ENCODE measurements around the gene NCAPD2. TPM values are rescaled to one million over a fixed set of nuclear protein-coding genes. Genes with fewer than 3 reads are reported as not detected.

Gene NCAPD2
- total RNA-seq, 2 experiments from 2014 or later = 153 to 156 TPM

DNA sequence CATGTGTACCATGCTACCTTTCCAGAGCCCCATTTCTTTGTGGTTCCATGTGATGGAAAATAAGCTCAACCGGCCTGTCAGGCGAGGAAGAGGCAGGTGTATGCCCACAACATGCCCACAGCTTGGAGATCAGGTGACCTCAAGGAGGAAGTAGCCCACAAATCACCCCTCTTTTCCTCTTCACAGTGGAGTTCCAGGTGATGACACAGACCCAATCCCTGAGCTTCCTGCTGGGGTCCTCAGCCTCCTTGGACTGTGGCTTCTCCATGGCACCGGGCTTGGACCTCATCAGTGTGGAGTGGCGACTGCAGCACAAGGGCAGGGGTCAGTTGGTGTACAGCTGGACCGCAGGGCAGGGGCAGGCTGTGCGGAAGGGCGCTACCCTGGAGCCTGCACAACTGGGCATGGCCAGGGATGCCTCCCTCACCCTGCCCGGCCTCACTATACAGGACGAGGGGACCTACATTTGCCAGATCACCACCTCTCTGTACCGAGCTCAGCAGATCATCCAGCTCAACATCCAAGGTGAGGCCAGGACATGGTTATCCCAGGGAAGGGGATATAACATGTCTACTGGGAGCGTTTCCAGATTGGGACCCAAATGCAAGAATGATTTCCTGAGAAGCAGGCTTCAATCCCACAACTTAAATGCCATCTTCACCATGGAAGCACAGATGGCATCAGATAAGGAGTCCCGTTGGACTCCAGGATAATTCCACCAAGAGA, 36.5 kb upstream of the NCAPD2 start:
- no peaks in the 10 kb centered on the region for H3K9me3 Mint-ChIP-seq
- peaks cover 86% of the 10 kb centered on the region for H3K36me3 Mint-ChIP-seq (ENCODE audit: low read depth)
- no peaks in the 10 kb centered on the region for H3K27me3 Mint-ChIP-seq
- peaks cover 77% of the 10 kb centered on the region for H3K4me1 Mint-ChIP-seq
- CTCF ChIA-PET = interaction anchor here (1.1 kb wide), 1 partner anchor 34 kb away, joined by 3 read pairs; no protein-coding TSS in a partner anchor
- DNase-seq = no peak
- no peak overlapping the region for H3K4me3 Mint-ChIP-seq
- POLR2A ChIA-PET = interaction anchor here (0.6 to 21.3 kb wide), 9 partner anchors 8 to 134 kb away, joined by 3 to 298 read pairs (median 4); partner anchors contain the start of genes GAPDH and VAMP1
- no peak overlapping the region for H3K27ac Mint-ChIP-seq

DNA sequence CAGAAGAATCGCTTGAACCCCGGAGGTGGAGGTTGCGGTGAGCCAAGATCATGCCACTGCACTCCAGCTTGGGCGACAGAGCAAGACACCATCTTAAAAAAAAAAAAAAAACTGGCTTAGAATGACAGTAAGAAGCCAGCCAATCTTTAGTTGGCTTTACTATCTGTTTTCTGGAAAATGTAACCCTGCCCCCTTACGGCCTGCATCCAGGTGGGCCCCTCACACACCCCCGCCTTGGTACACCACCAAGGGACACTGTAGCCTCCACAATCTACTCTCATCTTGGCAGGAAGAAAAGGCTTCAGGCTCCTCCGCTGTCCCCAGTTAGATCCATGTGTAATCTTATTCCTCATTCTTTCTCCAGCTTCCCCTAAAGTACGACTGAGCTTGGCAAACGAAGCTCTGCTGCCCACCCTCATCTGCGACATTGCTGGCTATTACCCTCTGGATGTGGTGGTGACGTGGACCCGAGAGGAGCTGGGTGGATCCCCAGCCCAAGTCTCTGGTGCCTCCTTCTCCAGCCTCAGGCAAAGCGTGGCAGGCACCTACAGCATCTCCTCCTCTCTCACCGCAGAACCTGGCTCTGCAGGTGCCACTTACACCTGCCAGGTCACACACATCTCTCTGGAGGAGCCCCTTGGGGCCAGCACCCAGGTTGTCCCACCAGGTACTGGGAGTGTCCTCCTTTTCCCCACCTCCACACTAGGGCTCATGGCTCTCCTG, 35.5 kb upstream of the NCAPD2 start:
- POLR2A ChIA-PET = interaction anchor here (0.5 to 21.3 kb wide), 12 partner anchors 9 to 135 kb away, joined by 3 to 298 read pairs (median 6); partner anchors contain the start of genes CD27, GAPDH, MRPL51 and VAMP1
- H3K4me1 Mint-ChIP-seq = peaks cover 78% of the 10 kb centered on the region

DNA sequence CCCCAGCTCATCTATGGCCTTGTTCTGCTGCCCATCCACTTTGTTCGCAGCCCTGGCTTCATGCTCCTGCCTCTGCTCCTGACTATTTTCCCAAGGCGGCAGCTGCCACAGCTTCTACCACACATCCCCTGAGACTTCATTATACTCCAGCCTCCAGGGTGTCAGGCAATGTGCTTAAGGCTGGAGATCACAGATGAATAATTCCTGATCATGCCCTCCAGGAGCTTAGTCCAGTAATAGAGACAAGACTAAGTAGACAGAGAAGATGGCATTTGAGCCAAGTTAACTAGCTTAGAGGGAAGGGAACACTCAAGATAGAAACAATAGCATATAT, 34.9 kb upstream of the NCAPD2 start:
- ChIA-PET POLR2A (interaction anchor here (0.5 to 21.3 kb wide), 11 partner anchors 6 to 123 kb away, joined by 3 to 298 read pairs (median 47); partner anchors contain the start of genes CD27, GAPDH, MRPL51 and TAPBPL), CTCF (interaction anchor here (1.1 kb wide), 1 partner anchor 11 kb away, joined by 4 read pairs; the partner anchor contains the start of gene VAMP1)
- DNase-seq = no peak
- H3K4me3 Mint-ChIP-seq = peak overlapping the region; percentile 9
- no peaks in the 10 kb centered on the region for H3K9me3 Mint-ChIP-seq
- H3K27me3 Mint-ChIP-seq = no peaks in the 10 kb centered on the region
- H3K27ac Mint-ChIP-seq = peak overlapping the region; percentile 56
- H3K36me3 Mint-ChIP-seq (ENCODE audit: low read depth) = peaks cover 85% of the 10 kb centered on the region
- H3K4me1 Mint-ChIP-seq = peaks cover 78% of the 10 kb centered on the region

More for the DNA sequence above, 35.5 kb upstream of the NCAPD2 start:
- CTCF ChIA-PET = interaction anchor here (1.1 kb wide), 1 partner anchor 12 kb away, joined by 4 read pairs; the partner anchor contains the start of gene VAMP1
- Mint-ChIP-seq H3K27me3 (no peaks in the 10 kb centered on the region), H3K27ac (no peak overlapping the region), H3K4me3 (no peak overlapping the region), H3K36me3 (ENCODE audit: low read depth) (peaks cover 86% of the 10 kb centered on the region), H3K9me3 (no peaks in the 10 kb centered on the region)
- DNase-seq = no peak

DNA sequence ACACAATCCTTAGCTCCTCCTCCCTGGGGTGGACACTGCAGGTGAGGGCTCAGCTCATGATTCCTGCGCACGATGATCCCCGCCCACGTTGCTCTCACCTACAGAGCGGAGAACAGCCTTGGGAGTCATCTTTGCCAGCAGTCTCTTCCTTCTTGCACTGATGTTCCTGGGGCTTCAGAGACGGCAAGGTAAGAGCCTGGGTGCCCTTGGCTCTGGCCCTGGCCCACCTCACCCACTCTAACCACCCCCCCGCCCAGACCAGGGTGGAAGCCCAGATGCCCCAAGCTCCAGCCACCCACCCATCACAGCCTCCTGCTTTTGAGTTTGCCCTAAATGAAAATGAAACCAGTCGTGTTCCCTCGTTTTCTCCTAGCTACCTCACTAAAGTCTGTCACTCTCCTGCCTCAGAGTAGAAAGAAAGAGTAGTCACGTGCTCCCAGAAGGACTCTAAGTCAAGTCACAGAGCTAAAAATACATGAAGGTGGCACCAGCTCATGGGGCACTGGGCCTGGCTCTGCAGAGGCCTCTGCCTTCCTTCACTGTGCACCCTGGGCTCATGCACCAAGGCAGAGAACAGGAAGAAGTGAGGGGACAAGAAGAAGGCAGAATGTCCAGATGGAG, 33.0 kb upstream of the NCAPD2 start:
- CTCF ChIA-PET = interaction anchor here (0.8 to 4.3 kb wide), 14 partner anchors 9 to 135 kb away, joined by 3 to 36 read pairs (median 3); partner anchors contain the start of genes TAPBPL and VAMP1
- POLR2A ChIA-PET = interaction anchor here (1.7 to 21.3 kb wide), 15 partner anchors 8 to 125 kb away, joined by 4 to 298 read pairs (median 21); partner anchors contain the start of genes CD27, GAPDH, MRPL51 and NOP2
- Mint-ChIP-seq H3K36me3 (ENCODE audit: low read depth) (peaks cover 84% of the 10 kb centered on the region), H3K27ac (peak overlapping the region; percentile 98), H3K9me3 (no peaks in the 10 kb centered on the region), H3K4me3 (peak overlapping the region; percentile 74), H3K27me3 (no peaks in the 10 kb centered on the region), H3K4me1 (peaks cover 80% of the 10 kb centered on the region)
- peak; percentile 43 for DNase-seq

DNA sequence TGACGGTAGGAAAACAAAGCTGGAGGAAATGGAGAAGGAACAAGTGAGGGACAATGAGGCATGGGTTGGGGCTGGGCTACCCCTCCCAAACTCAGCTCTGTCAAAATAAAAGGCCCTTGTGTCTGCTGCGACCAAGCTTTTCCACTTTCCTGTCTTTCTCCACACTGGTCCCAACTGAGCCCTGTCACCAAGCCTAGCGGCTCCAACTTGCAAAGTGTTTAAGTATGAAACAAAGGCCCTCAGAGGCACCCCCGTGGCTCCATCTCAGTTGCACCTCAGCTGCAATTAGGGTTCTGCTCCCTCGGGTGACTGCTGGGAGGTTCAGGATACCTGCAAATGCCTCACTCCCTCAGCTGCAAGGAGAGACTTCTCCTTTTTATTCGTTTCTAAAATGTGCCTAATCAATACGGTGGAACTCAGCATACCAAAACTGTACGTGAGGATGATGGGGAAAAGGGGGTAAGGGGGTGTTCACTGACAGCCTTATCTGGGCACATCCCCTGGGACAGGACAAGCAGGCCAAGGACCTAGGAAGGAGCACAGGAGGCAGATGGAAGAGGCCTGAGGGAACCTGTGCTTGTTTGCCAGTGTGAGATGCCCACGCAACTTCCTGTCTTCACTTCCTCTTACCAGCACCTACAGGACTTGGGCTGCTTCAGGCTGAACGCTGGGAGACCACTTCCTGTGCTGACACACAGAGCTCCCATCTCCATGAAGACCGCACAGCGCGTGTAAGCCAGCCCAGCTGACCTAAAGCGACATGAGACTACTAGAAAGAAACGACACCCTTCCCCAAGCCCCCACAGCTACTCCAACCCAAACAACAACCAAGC, 32.3 kb upstream of the NCAPD2 start:
- peak; percentile 91 for DNase-seq
- peak overlapping the region; percentile 98 for H3K27ac Mint-ChIP-seq
- ChIA-PET CTCF (interaction anchor here (0.8 to 4.3 kb wide), 16 partner anchors 8 to 135 kb away, joined by 3 to 36 read pairs (median 4); partner anchors contain the start of genes TAPBPL and VAMP1), POLR2A (interaction anchor here (0.7 to 21.3 kb wide), 17 partner anchors 9 to 411 kb away, joined by 3 to 298 read pairs (median 21); partner anchors contain the start of genes CD27, GAPDH, MRPL51 and NOP2)
- no peaks in the 10 kb centered on the region for H3K27me3 Mint-ChIP-seq
- no peaks in the 10 kb centered on the region for H3K9me3 Mint-ChIP-seq
- H3K4me3 Mint-ChIP-seq = peak overlapping the region; percentile 74
- H3K4me1 Mint-ChIP-seq = peaks cover 84% of the 10 kb centered on the region
- peaks cover 87% of the 10 kb centered on the region for H3K36me3 Mint-ChIP-seq (ENCODE audit: low read depth)

DNA sequence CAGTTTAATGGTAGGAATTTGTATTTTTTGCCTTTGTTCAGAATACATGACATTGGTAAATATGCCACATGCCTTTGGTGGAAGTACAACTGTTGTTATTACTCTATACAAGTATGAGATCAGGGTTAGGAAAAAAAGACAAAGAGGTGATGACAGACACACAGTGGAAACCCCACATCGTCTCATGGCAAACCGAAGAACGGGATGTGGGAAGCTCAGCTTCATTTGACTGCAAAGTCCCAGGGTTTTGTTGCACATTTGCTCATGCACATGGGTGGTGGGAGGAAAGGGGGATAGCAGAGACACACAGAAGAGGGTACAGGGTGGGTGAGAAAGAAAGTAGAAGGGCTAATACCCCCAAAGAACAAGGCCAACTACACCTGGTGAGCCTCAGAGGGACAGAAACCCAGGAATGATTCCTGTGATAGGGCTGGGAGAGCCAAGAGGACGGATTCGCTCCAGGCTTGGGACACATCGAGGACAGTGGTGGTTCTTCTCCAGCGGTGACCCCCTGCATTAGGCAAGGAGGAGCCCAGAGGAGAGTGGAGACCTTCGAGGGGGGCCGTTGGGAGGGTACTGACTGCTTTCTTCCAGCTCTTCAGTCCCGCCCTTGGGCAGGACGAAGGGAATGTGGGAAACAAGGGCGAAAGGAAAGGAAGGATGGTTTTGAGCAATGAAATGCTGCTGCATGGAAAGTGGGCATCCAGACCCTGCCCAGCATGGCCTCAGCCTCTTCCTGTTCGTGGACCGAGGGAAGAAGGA, 31.5 kb upstream of the NCAPD2 start:
- Mint-ChIP-seq H3K36me3 (ENCODE audit: low read depth) (peaks cover 88% of the 10 kb centered on the region), H3K27me3 (no peaks in the 10 kb centered on the region), H3K4me1 (peaks cover 85% of the 10 kb centered on the region), H3K9me3 (no peaks in the 10 kb centered on the region), H3K27ac (peak overlapping the region; percentile 98), H3K4me3 (peak overlapping the region; percentile 74)
- DNase-seq = peak; percentile 51
- ChIA-PET POLR2A (interaction anchor here (0.7 to 21.3 kb wide), 19 partner anchors 8 to 410 kb away, joined by 3 to 298 read pairs (median 20); partner anchors contain the start of genes CD27, GAPDH, MRPL51 and NOP2), CTCF (interaction anchor here (0.9 to 4.3 kb wide), 10 partner anchors 8 to 127 kb away, joined by 3 to 36 read pairs (median 4); partner anchors contain the start of genes TAPBPL and VAMP1)

- no peak for DNase-seq
- Mint-ChIP-seq H3K4me1 (peaks cover 93% of the 10 kb centered on the region), H3K27ac (peak overlapping the region; percentile 98), H3K36me3 (ENCODE audit: low read depth) (peaks cover 86% of the 10 kb centered on the region), H3K27me3 (no peaks in the 10 kb centered on the region), H3K9me3 (no peaks in the 10 kb centered on the region), H3K4me3 (peak overlapping the region; percentile 74)
- CTCF ChIA-PET = interaction anchor here (0.8 to 4.3 kb wide), 11 partner anchors 8 to 127 kb away, joined by 3 to 36 read pairs (median 4); partner anchors contain the start of gene TAPBPL
- POLR2A ChIA-PET = interaction anchor here (0.9 to 21.3 kb wide), 12 partner anchors 7 to 127 kb away, joined by 3 to 298 read pairs (median 34); partner anchors contain the start of genes CD27, GAPDH, MRPL51 and TAPBPL
Measured at GRCh38 chr12:6463216-6463615, 30.7 kb upstream of the NCAPD2 start.

- POLR2A ChIA-PET = interaction anchor here (0.9 to 7.9 kb wide), 11 partner anchors 11 to 128 kb away, joined by 3 to 215 read pairs (median 21); partner anchors contain the start of genes CD27, GAPDH, MRPL51 and TAPBPL
- no peaks in the 10 kb centered on the region for H3K9me3 Mint-ChIP-seq
Measured at GRCh38 chr12:6463858-6464257, 30.0 kb upstream of the NCAPD2 start.

GRCh38 chr12:6464531-6464930, 29.4 kb upstream of the NCAPD2 start:
- H3K4me1 Mint-ChIP-seq = peaks cover 93% of the 10 kb centered on the region
- peak overlapping the region; percentile 98 for H3K27ac Mint-ChIP-seq
- H3K9me3 Mint-ChIP-seq = no peaks in the 10 kb centered on the region
- ChIA-PET POLR2A (interaction anchor here (1.1 to 7.9 kb wide), 6 partner anchors 12 to 72 kb away, joined by 3 to 215 read pairs (median 36); partner anchors contain the start of genes CD27, GAPDH, MRPL51 and TAPBPL), CTCF (interaction anchor here (0.6 to 4.3 kb wide), 20 partner anchors 14 to 500 kb away, joined by 3 to 95 read pairs (median 8); partner anchors contain the start of genes GAPDH, MRPL51 and TAPBPL)
- peaks cover 86% of the 10 kb centered on the region for H3K36me3 Mint-ChIP-seq (ENCODE audit: low read depth)
- DNase-seq = no peak
- peak overlapping the region; percentile 36 for H3K4me3 Mint-ChIP-seq
- H3K27me3 Mint-ChIP-seq = no peaks in the 10 kb centered on the region

More at GRCh38 chr12:6463858-6464257, 30.0 kb upstream of the NCAPD2 start:
- Mint-ChIP-seq H3K4me3 (peak overlapping the region; percentile 74), H3K4me1 (peaks cover 93% of the 10 kb centered on the region), H3K27ac (peak overlapping the region; percentile 98), H3K27me3 (no peaks in the 10 kb centered on the region), H3K36me3 (ENCODE audit: low read depth) (peaks cover 86% of the 10 kb centered on the region)
- DNase-seq = no peak
- CTCF ChIA-PET = interaction anchor here (0.8 to 4.3 kb wide), 10 partner anchors 9 to 127 kb away, joined by 3 to 36 read pairs (median 4); partner anchors contain the start of gene TAPBPL

DNA sequence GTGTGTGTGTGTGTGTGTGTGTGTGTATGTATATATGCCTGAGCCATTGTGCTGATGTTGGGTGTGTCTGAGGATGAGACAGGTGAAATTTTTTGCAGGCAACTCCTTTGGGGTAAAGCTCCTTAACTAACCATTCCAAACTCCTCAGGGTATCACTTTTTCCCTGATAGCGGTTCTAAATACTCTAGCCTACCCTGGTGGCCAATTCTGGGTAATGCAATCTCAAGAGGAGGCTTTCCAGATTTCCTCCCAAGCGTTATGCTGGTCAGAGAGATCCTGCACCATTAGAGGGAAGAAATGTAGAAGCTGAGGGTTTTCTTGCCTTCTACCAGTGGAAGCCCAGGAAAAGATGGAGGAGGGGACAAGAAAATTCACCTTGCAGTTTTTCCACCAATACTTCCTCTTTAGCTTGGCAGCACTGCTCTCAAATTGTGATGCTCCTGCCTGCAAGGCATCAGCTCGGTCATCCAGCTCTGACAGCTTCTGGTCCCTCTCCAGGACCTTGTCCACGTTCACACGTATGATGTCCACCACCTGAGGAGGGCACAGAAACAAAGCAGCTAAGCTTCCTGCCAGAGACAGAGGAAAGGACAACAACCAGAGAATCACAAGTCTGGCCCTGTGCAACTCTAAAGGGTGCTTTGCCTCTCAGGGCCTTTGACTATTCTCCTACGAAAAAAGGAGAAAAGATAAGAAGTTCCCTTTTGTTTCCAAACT, 28.3 kb upstream of the NCAPD2 start:
- Mint-ChIP-seq H3K27ac (peak overlapping the region; percentile 66), H3K4me1 (peaks cover 85% of the 10 kb centered on the region), H3K27me3 (no peaks in the 10 kb centered on the region), H3K36me3 (ENCODE audit: low read depth) (peaks cover 82% of the 10 kb centered on the region), H3K9me3 (no peaks in the 10 kb centered on the region), H3K4me3 (no peak overlapping the region)
- no peak for DNase-seq
- ChIA-PET CTCF (interaction anchor here (0.5 to 2.3 kb wide), 26 partner anchors 12 to 499 kb away, joined by 3 to 95 read pairs (median 6); partner anchors contain the start of genes CD27, GAPDH, MRPL51 and TAPBPL), POLR2A (interaction anchor here (0.7 to 7.9 kb wide), 14 partner anchors 9 to 131 kb away, joined by 3 to 215 read pairs (median 6); partner anchors contain the start of genes CD27, GAPDH, MRPL51 and TAPBPL)

All from activated CD4-positive, alpha-beta memory T cell treated with anti-CD3 and anti-CD28 coated beads, Interleukin-2, amount 10 ng/mL, durations not matched to agents 7 days and 5 days (primary cell).